HepG2 (cell line): ENCODE measurements around the gene CSTPP1. TPM values are rescaled to one million over a fixed set of nuclear protein-coding genes. Genes with fewer than 3 reads are reported as not detected.

ENCODE experiments used
- ATAC-seq: fragments of 200-7000 bp; cut with Tn5 transposase; 3 replicates; pipeline ENCODE4 v1.9.1; 2020; ENCODE audit warnings: mild to moderate bottlenecking, moderate library complexity
- BruUV-seq: library from RNA; stranded (reverse); fragments of 400-500 nt; replicated peaks from 2 replicates; lab custom pipeline; 2021; lab: Mats Ljungman, UMichigan
- CTCF ChIA-PET: fragments of 300-600 bp; formaldehyde crosslinking; extraction: SDS; loops from one replicate; lab custom pipeline; 2021; ENCODE audit warnings: low total read pairs, inconsistent platforms, low intra/inter-chr PET ratio; lab: Yijun Ruan, JAX
- POLR2A ChIA-PET: fragments of 350-600 bp; sonication (Branson Sonifier 250); formaldehyde crosslinking; loops from one replicate; lab custom pipeline; 2020; ENCODE audit warnings: antibody characterized with exemption, inconsistent platforms; lab: Yijun Ruan, JAX
- DNase-seq: peaks from one replicate; pipeline ENCODE4 v3.0.0-alpha.2; 2015; ENCODE audit warnings: low spot score
- FAIRE-seq: peaks from 3 replicates; lab custom pipeline; 2011; peaks lifted over from hg19 to GRCh38; lab: Jason Lieb, UNC
- H2AFZ ChIP-seq: one replicate; pipeline ENCODE4 v1.6.1; 2011; ENCODE audit warnings: low read length, inconsistent platforms
- H3K27ac ChIP-seq: fragments of 300-600 bp; 3 replicates; pipeline ENCODE4 v1.8.0; 2011; ENCODE audit warnings: mixed run types, mild to moderate bottlenecking, mixed read lengths, low read length, inconsistent platforms; ENCODE audit not compliant: insufficient read depth; ENCODE audit errors: extremely low read length
- H3K27me3 ChIP-seq, 2 experiments: fragments of 200-600 bp in 1 of 2; 2 replicates in 1 of 2; 3 replicates in 1 of 2; pipeline versions ENCODE4 v1.6.0 to v1.8.0; 2011; ENCODE audit warnings: low read length in 2 of 2, mild to moderate bottlenecking in 2 of 2, moderate library complexity in 2 of 2, inconsistent platforms in 1 of 2; ENCODE audit not compliant: insufficient read depth in 2 of 2, control insufficient read depth in 1 of 2
- H3K36me3 ChIP-seq, 2 experiments: fragments of 200-600 bp in 1 of 2; replicated peaks in 1 of 2; 2 replicates in 1 of 2; 3 replicates in 1 of 2; pipeline versions ENCODE4 v1.5.1 to v1.8.0; 2011; ENCODE audit warnings: low read length in 2 of 2, inconsistent platforms in 1 of 2; ENCODE audit not compliant: insufficient read depth in 2 of 2, control insufficient read depth in 1 of 2
- H3K4me1 ChIP-seq: 2 replicates; pipeline ENCODE4 v1.5.1; 2012; ENCODE audit warnings: low read length, inconsistent platforms; ENCODE audit not compliant: insufficient read depth
- H3K4me2 ChIP-seq: 2 replicates; pipeline ENCODE4 v1.6.0; 2011; ENCODE audit warnings: low read depth, low read length, inconsistent platforms
- H3K4me3 ChIP-seq, 3 experiments: fragments of 200-600 bp in 1 of 3; sonication (generic), shearing (Covaris generic) in 1 of 3; replicated peaks in 1 of 3; 2 replicates each; pipeline ENCODE4 v1.5.1; 2011 to 2016; ENCODE audit warnings: low read length in 3 of 3, inconsistent platforms in 2 of 3, low read depth in 2 of 3, mild to moderate bottlenecking in 2 of 3, control low read depth in 1 of 3, mixed read lengths in 1 of 3; ENCODE audit not compliant: insufficient read depth in 1 of 3
- H3K79me2 ChIP-seq: one replicate; pipeline ENCODE4 v1.6.1; 2011; ENCODE audit warnings: low read length, inconsistent platforms; ENCODE audit not compliant: insufficient read depth
- H3K9ac ChIP-seq: 2 replicates; pipeline ENCODE4 v1.6.0; 2011; ENCODE audit warnings: mild to moderate bottlenecking, low read depth, low read length, inconsistent platforms; ENCODE audit not compliant: insufficient read depth
- H3K9me3 ChIP-seq: 2 replicates; pipeline ENCODE4 v1.5.1; 2012; ENCODE audit warnings: mild to moderate bottlenecking, low read length
- H4K20me1 ChIP-seq: 2 replicates; pipeline ENCODE4 v1.6.0; 2011; ENCODE audit warnings: inconsistent platforms, mild to moderate bottlenecking, low read length, moderate library complexity; ENCODE audit not compliant: insufficient read depth
- IKZF4 ChIP-seq: sonication (generic); formaldehyde crosslinking; IDR thresholded peaks from 2 replicates; pipeline ENCODE4 v1.5.1; 2020; ENCODE audit warnings: borderline replicate concordance, mild to moderate bottlenecking, low read depth, missing genetic modification reagents; ENCODE audit errors: not compliant biosample characterization
- MAF1 ChIP-seq: sonication (generic); formaldehyde crosslinking; IDR thresholded peaks from 2 replicates; pipeline ENCODE4 v1.5.0; 2020; ENCODE audit warnings: missing genetic modification reagents, borderline replicate concordance
- MAFF ChIP-seq: IDR thresholded peaks from 2 replicates; pipeline ENCODE4 v1.6.1; 2011; ENCODE audit warnings: low read depth, low read length, improper control_type of control experiment
- MIER2 ChIP-seq: IDR thresholded peaks from 2 replicates; pipeline ENCODE4 v1.6.1; 2016; ENCODE audit warnings: missing biosample characterization, missing genetic modification reagents
- NFE2 ChIP-seq: sonication (generic); formaldehyde crosslinking; IDR thresholded peaks from 2 replicates; pipeline ENCODE4 v1.4.0; 2020; ENCODE audit warnings: missing genetic modification reagents
- RFX3 ChIP-seq: IDR thresholded peaks from 2 replicates; pipeline ENCODE4 v1.6.1; 2016; ENCODE audit warnings: missing biosample characterization, missing genetic modification reagents
- SIX1 ChIP-seq: sonication (generic); formaldehyde crosslinking; IDR thresholded peaks from 2 replicates; pipeline ENCODE4 v1.4.0; 2020; ENCODE audit warnings: missing genetic modification reagents, borderline replicate concordance
- SNAPC2 ChIP-seq: sonication (generic); formaldehyde crosslinking; IDR thresholded peaks from 2 replicates; pipeline ENCODE4 v1.8.1; 2022; ENCODE audit warnings: mild to moderate bottlenecking, missing genetic modification reagents
- STAT5B ChIP-seq: sonication (generic); formaldehyde crosslinking; IDR thresholded peaks from 2 replicates; pipeline ENCODE4 v1.4.0; 2020; ENCODE audit warnings: missing genetic modification reagents
- ZNF296 ChIP-seq: sonication (generic); formaldehyde crosslinking; conservative IDR thresholded peaks from 2 replicates; pipeline ENCODE4 v1.5.0; 2020; ENCODE audit warnings: mild to moderate bottlenecking, missing genetic modification reagents
- WGBS: methylation state at CpG from one replicate; pipeline ENCODE4 v1.1.6; 2017; ENCODE audit warnings: low lambda C conversion rate; 5-methylcytosine and 5-hydroxymethylcytosine counted together
- in situ Hi-C: cut with HindIII; loops from 2 replicates; pipeline ENCODE4 v1.10.0; 2017; ENCODE audit warnings: low pct_unique_long_range_greater_than_20kb; ENCODE audit not compliant: extremely low pct_ligation_motif_present
- intact Hi-C: fragments of 100-400 bp; cut with micrococcal nuclease; formaldehyde crosslinking; loops from one replicate; pipeline ENCODE4 v1.10.0; 2022; ENCODE audit not compliant: unreplicated experiment
- polyA plus RNA-seq, 8 experiments: library from polyadenylated mRNA; depleted of rRNA in 3 of 8; stranded (reverse) in 7 of 8; unstranded in 1 of 8; fragments of >200 nt; fragmentation: Illumina TruSeq in 4 of 8; extraction: Trizol in 4 of 8; gene quantifications; 2 replicates each; pipeline versions ENCODE4 v1.2.1 to v1.2.3, GENCODE V29; 2011 to 2016; ENCODE audit warnings: low read depth in 4 of 8, missing spikeins in 1 of 8, mixed read lengths in 1 of 8; ENCODE audit not compliant: insufficient read depth in 1 of 8
- total RNA-seq, 5 experiments: library from RNA; depleted of rRNA; stranded (reverse); fragments of >200 nt; fragmentation: Illumina TruSeq; extraction: Trizol; gene quantifications; 2 replicates each; pipeline ENCODE4 v1.2.3, GENCODE V29; 2016; ENCODE audit warnings: low read depth in 1 of 5
- TF ChIP-seq, protein P1 (sequence below): sonication (generic); formaldehyde crosslinking; IDR thresholded peaks from 2 replicates; pipeline ENCODE4 v1.4.0; 2020; ENCODE audit warnings: missing genetic modification reagents, borderline replicate concordance

The CSTPP1 gene
- total and polyA plus RNA-seq, 2 of the 13 experiments (the other 11 are each of a cell fraction or from before 2014, with no cell fraction given), result 12.3 to 14.6 TPM

GRCh38 chr11:46958777-46959176, 22.2 kb downstream of the CSTPP1 start:
- no peak for FAIRE-seq
- Histone ChIP-seq H3K9me3 (no peaks in the 10 kb centered on the region), H3K4me1 (no peaks in the 10 kb centered on the region), H3K79me2 (no peaks in the 10 kb centered on the region), H3K27me3 (no peaks in the 10 kb centered on the region), H2AFZ (no peak overlapping the region), H3K36me3 (no peaks in the 10 kb centered on the region), H3K4me2 (no peak overlapping the region), H3K4me3 (no peak overlapping the region), H3K27ac (no peak overlapping the region), H4K20me1 (no peaks in the 10 kb centered on the region), H3K9ac (no peak overlapping the region)
- CTCF ChIA-PET, result no interaction called here
- intact Hi-C loops (no loop called here), in situ Hi-C loops (no loop called here)
- POLR2A ChIA-PET, result no interaction called here
- ATAC-seq, result no peak
- WGBS, result 100% methylated on average over 1 of the region's 1 CpG
- no peak for TF ChIP-seq MAF1
- no peak for TF ChIP-seq SNAPC2 (CRISPR knock-in tag)
- TF ChIP-seq SIX1 (CRISPR knock-in tag), result no peak
- no peak for TF ChIP-seq RFX3 (CRISPR knock-in tag)
- no peak for TF ChIP-seq IKZF4 (CRISPR knock-in tag)
- TF ChIP-seq, protein P1, sequence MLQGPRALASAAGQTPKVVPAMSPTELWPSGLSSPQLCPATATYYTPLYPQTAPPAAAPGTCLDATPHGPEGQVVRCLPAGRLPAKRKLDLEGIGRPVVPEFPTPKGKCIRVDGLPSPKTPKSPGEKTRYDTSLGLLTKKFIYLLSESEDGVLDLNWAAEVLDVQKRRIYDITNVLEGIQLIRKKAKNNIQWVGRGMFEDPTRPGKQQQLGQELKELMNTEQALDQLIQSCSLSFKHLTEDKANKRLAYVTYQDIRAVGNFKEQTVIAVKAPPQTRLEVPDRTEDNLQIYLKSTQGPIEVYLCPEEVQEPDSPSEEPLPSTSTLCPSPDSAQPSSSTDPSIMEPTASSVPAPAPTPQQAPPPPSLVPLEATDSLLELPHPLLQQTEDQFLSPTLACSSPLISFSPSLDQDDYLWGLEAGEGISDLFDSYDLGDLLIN (CRISPR knock-in tag), result no peak
- no peak for TF ChIP-seq MAFF
- TF ChIP-seq MIER2 (CRISPR knock-in tag), result no peak
- no peak for TF ChIP-seq NFE2
- TF ChIP-seq STAT5B (CRISPR knock-in tag), result no peak
- no peak for TF ChIP-seq ZNF296 (CRISPR knock-in tag)
- BruUV-seq, result no TSS peak
- DNase-seq, result no peak
